ENCODE measurements around the gene PANK4. TPM values are rescaled to one million over a fixed set of nuclear protein-coding genes. Genes with fewer than 3 reads are reported as not detected.
A peak's percentile ranks its signal among the peaks of the same experiment; 100 is the strongest.

PANK4 gene
- polyA plus RNA-seq, 2 of the 4 experiments (the other 2 are of a cell fraction) = 8.1 to 13.8 TPM

- Histone ChIP-seq H3K4me3 (no peak overlapping the region), H3K27ac (0 out of 6 replicates have a peak overlapping the region, but pooled peaks of 1 of the 2 experiments have one; percentile 16), H3K4me1 (peaks cover 31% of the 10 kb centered on the region), H3K4me2 (no peak overlapping the region), H3K9me3 (no peaks in the 10 kb centered on the region)
- WGBS (ENCODE audit: missing lambda C conversion rate) = 100% methylated on average over 2 of the region's 11 CpGs
- FAIRE-seq (no peak), ATAC-seq (no peak), DNase-seq (ENCODE audit: low read depth in 1 of 2, low spot score in 1 of 2) (no peak)
- POLR2A ChIA-PET = no interaction called here
- TF ChIP-seq MAFK (IDR thresholded peaks at IDR 0.05; ENCODE audit: partially characterized antibody) (no peak), POLR2AphosphoS2 (conservative IDR thresholded peaks at IDR 0.05; ENCODE audit: low read length) (no peak), TFCP2L1 (CRISPR knock-in tag; IDR thresholded peaks at IDR 0.05) (no peak), NR3C1 (IDR thresholded peaks at IDR 0.05) (no peak), ZSCAN20 (CRISPR knock-in tag; IDR thresholded peaks at IDR 0.05) (no peak), JUN (IDR thresholded peaks at IDR 0.05) (no peak), RNF2 (IDR thresholded peaks at IDR 0.05; ENCODE audit: borderline replicate concordance, low read depth) (no peak), CEBPB (IDR thresholded peaks at IDR 0.05) (no peak), ZNF302 (CRISPR knock-in tag; IDR thresholded peaks at IDR 0.05) (no peak), HOXB13 (CRISPR knock-in tag; IDR thresholded peaks at IDR 0.05; ENCODE audit: low read depth) (no peak), KDM5A (IDR thresholded peaks at IDR 0.05) (no peak)
- CTCF ChIA-PET = no interaction called here
These were observed 16.0 kb upstream of the PANK4 start for GRCh38 chr1:2542246-2542915.

GRCh38 chr1:2541619-2542245 is 15.3 kb upstream of the PANK4 start:
- ChIA-PET CTCF (no interaction called here), POLR2A (no interaction called here)
- ATAC-seq = no peak

GRCh38 chr1:2540816-2541492 is 14.6 kb upstream of the PANK4 start:
- 82% methylated on average over 10 of the region's 39 CpGs for WGBS (ENCODE audit: missing lambda C conversion rate)
- FAIRE-seq (no peak), DNase-seq (ENCODE audit: low read depth in 1 of 2, low spot score in 1 of 2) (no peak), ATAC-seq (no peak)
- ChIA-PET POLR2A (no interaction called here), CTCF (no interaction called here)
- peaks cover 27% of the 10 kb centered on the region for H3K4me1 ChIP-seq
- H3K4me2 ChIP-seq = no peak overlapping the region
- no peak overlapping the region for H3K27ac ChIP-seq
- H3K4me3 ChIP-seq = no peak overlapping the region
- TF ChIP-seq BHLHE40 (IDR thresholded peaks at IDR 0.05; ENCODE audit: low read depth, low read length) = no peak
- TF ChIP-seq FOSL2 (IDR thresholded peaks at IDR 0.05) = no peak
- TF ChIP-seq FOSL2 (CRISPR knock-in tag; IDR thresholded peaks at IDR 0.05) = no peak
- TF ChIP-seq HES2 (IDR thresholded peaks at IDR 0.05) = no peak
- TF ChIP-seq KDM1A (IDR thresholded peaks at IDR 0.05; ENCODE audit: low read depth) = no peak
- no peak for TF ChIP-seq ZNF302 (CRISPR knock-in tag; IDR thresholded peaks at IDR 0.05)
- TF ChIP-seq PHF8 (IDR thresholded peaks at IDR 0.05; ENCODE audit: borderline replicate concordance, low read depth) = no peak
- TF ChIP-seq ZSCAN20 (CRISPR knock-in tag; IDR thresholded peaks at IDR 0.05) = no peak
- TF ChIP-seq CHD4 (IDR thresholded peaks at IDR 0.05; ENCODE audit: borderline replicate concordance) = no peak
- TF ChIP-seq MAZ (IDR thresholded peaks at IDR 0.05; ENCODE audit: borderline replicate concordance, low read depth, low read length) = no peak
- no peak for TF ChIP-seq RNF2 (IDR thresholded peaks at IDR 0.05; ENCODE audit: borderline replicate concordance, low read depth)
- TF ChIP-seq KDM5A (IDR thresholded peaks at IDR 0.05) = no peak
- no peak for TF ChIP-seq RARB (CRISPR knock-in tag; IDR thresholded peaks at IDR 0.05)
- no peak for TF ChIP-seq ZFP36 (IDR thresholded peaks at IDR 0.05; ENCODE audit: borderline replicate concordance, partially characterized antibody)
- TF ChIP-seq JUNB (IDR thresholded peaks at IDR 0.05) = no peak
- no peaks in the 10 kb centered on the region for H3K9me3 ChIP-seq

More at GRCh38 chr1:2541619-2542245, 15.3 kb upstream of the PANK4 start:
- H3K4me3 ChIP-seq = no peak overlapping the region
- DNase-seq (ENCODE audit: low read depth in 1 of 2, low spot score in 1 of 2) (peak in 1 of 2 experiments; percentile 44), FAIRE-seq (no peak)
- 0 out of 6 replicates have a peak overlapping the region, but pooled peaks of 1 of the 2 experiments have one; percentile 16 for H3K27ac ChIP-seq
- H3K4me1 ChIP-seq = peaks cover 27% of the 10 kb centered on the region
- 75% methylated on average over 19 of the region's 25 CpGs for WGBS (ENCODE audit: missing lambda C conversion rate)
- TF ChIP-seq HOXB13 (CRISPR knock-in tag; IDR thresholded peaks at IDR 0.05; ENCODE audit: low read depth) (no peak), MAX (IDR thresholded peaks at IDR 0.05) (0 out of 2 replicates have a peak, but pooled peaks have one; percentile 24), POLR2AphosphoS2 (conservative IDR thresholded peaks at IDR 0.05; ENCODE audit: low read length) (no peak), HMGXB4 (CRISPR knock-in tag; IDR thresholded peaks at IDR 0.05; ENCODE audit: borderline replicate concordance) (no peak), E2F6 (IDR thresholded peaks at IDR 0.05; ENCODE audit: borderline replicate concordance, low read depth) (no peak)
- no peak overlapping the region for H3K4me2 ChIP-seq
- H3K9me3 ChIP-seq = no peaks in the 10 kb centered on the region

Data from A549 (cell line).